GM18502 (cell line): ENCODE measurements around the gene VAV1.
"Not testable (repeated sequence)": the region's sequence is repeated elsewhere in the genome, so short reads cannot be mapped to it uniquely, and the experiment has no call there.

Experiments
- ATAC-seq: cut with Tn5 transposase; IDR thresholded peaks from one replicate; pipeline ENCODE4 v1.9.1; 2021; ENCODE audit warnings: mild to moderate bottlenecking; ENCODE audit not compliant: unreplicated experiment, poor library complexity

The VAV1 gene

GRCh38 chr19:6778386-6778785 lies 5.9 kb downstream of the VAV1 start:
- no peak for ATAC-seq

- ATAC-seq: no peak
These were observed 6.7 kb downstream of the VAV1 start for GRCh38 chr19:6779206-6779605.

GRCh38 chr19:6787393-6787792 lies 14.9 kb downstream of the VAV1 start:
- ATAC-seq: no peak

GRCh38 chr19:6788896-6789295 lies 16.4 kb downstream of the VAV1 start:
- ATAC-seq: no peak

DNA sequence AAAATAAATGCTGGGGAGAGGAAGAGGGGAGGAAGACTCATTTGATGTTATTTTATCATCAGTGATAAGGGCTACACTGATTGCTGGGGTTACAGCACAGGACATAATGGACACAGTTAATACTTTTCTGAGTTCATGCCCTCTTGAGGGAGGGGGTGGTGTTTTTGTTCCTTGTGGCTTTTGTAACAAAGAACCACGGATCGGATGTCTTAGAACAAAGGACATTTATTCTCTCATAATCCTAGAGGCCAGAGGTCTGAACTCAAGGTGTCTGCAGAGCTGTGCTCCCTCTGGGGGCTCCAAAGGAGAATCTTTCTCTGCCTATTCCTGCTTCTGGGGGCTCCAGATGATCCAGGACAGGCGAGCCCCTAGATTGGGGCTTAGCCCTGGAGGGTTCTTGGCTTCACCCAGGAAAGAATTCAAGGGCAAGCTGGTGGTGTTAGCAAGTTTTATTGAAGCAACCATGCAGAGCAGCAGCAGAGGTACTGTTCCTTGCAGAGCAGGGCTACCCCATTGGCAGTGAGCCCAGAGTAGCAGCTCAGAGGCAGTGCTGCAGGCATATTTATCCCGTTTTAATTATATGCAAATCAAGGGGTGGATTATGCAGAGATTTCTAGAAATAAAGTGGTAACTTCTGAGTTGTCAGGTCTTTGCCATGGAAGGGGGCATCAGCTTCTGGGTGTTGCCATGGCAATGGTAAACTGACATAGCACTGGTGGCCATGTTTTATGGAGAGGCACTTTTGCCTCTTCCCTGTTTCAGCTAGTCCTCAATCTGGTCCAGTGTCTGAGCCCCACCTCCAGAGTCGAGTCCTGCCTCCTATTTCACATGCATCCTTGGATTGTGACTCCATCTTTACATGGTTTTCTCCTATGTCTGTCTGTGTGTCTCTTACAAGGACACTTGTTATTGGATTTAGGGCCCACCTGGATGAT lies 18.0 kb downstream of the VAV1 start:
- ATAC-seq: no peak

GRCh38 chr19:6791237-6791636 lies 18.7 kb downstream of the VAV1 start:
- no peak for ATAC-seq

- no peak for ATAC-seq
These were observed 20.9 kb downstream of the VAV1 start for GRCh38 chr19:6793411-6793810.

DNA sequence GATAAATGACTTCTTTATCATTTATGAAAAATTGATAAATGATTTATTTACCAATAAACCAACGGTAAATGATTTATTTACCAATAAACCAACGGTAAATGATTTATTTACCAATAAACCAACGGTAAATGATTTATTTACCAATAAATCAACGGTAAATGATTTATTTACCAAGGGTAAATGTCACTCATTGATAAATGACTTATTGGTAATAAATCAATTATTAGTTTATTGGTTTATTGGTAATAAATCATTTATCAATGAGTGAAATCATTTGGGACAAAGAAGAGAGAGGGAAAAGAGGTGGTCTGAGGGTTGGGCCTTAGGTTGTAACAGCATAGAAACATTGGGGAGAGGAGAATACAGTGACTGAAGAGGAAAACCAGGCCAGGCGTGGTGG lies 21.5 kb downstream of the VAV1 start:
- ATAC-seq: no peak

- ATAC-seq: no peak
These were observed 22.4 kb downstream of the VAV1 start for GRCh38 chr19:6794686-6795431.

DNA sequence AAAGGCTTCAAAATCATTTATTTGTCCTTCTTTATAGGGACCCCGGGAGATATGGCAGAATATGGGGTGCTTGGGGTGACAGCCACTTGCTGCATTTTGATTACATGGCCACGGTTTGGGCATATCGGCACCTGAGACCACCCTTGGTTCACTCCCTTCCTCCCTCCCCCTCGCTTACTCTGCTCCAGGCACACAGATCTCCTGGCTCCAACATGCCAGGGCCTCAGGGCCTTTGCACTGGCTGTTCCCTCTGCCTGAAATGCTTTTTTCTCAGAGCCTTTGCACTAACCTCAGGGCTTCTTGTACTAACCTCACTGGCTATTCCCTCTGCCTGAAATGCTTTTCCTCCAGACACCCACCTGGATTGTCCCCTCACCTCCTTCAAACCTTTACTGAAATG lies 23.8 kb downstream of the VAV1 start:
- no peak for ATAC-seq

- ATAC-seq: no peak
These were observed 25.1 kb downstream of the VAV1 start for GRCh38 chr19:6797646-6798045.

- ATAC-seq: not testable (repeated sequence)
These were observed 27.8 kb downstream of the VAV1 start for GRCh38 chr19:6800160-6800790.

DNA sequence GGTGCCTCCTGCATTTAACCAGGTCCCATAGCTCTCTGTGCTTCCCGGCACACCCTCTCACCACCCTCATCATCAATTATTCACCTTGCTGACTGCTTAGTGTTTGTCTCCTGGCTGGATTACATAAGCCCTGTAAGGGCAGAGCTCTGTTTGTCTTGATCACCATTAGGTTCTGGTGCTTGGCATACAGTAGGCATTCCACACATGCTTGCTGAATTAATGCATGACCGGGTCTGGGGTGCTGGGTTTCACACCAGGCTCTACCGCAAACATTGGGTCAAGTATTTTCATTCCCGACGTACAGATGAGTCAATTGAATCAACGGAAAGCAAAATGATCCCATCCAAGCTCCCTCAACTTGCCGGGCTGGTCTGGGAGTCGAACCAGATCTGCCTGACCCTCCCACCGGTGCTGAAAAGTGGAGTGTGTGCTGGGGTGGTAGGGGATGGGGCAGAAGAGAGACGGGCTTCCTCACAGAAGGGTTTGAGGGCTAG lies 28.5 kb downstream of the VAV1 start:
- ATAC-seq: no peak

DNA sequence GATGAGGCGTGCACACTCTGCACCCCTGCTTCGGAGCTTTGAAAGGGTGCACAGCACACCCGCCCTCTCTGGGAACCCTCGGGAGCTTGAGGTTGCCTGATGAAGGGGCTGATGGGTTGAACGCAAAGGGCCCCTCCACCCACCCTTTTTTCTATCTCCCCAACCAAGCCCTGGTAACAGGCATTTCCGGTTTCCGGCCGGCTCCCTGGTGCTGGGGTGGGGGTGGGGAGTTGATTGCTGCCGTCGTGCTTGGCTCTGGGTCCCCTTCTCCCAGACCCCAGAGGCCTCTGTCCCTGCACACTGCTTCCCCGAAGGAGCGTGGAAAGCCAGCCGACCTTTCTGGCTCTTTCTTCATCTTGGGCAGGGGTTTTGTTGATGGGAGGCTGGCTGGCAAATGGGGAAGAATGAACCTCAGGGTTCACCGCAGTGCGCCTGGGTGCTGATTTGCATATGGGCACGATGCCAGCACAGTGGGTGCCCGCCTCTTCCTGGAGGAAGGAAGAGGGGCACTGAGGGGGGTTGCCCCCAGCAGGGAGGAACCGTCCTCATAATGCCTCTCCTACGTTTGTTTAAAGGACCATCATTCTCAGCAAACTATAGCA lies 29.1 kb downstream of the VAV1 start:
- peak; percentile 52 for ATAC-seq

GRCh38 chr19:6802336-6803035 lies 30.0 kb downstream of the VAV1 start:
- peak; percentile 49 for ATAC-seq

DNA sequence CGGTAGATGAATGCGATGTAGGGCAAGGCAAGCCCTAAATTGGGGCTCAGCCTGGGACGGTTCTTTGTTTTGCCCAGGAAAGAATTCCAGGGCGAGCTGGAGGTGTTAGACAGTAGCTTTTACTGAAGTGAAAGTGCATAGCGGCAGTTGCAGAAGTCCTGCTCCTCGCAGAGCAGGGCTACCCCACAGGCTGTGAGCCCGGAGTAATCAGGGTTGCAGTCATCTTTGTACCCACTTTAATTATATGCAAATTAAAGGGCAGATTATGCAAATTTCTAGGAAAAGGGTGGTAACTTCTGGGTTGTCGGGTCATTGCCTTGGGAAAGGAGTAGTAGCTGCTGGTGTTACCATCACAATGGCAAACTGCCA lies 30.5 kb downstream of the VAV1 start:
- ATAC-seq: no peak

GRCh38 chr19:6806488-6806887 lies 34.0 kb downstream of the VAV1 start:
- no peak for ATAC-seq

DNA sequence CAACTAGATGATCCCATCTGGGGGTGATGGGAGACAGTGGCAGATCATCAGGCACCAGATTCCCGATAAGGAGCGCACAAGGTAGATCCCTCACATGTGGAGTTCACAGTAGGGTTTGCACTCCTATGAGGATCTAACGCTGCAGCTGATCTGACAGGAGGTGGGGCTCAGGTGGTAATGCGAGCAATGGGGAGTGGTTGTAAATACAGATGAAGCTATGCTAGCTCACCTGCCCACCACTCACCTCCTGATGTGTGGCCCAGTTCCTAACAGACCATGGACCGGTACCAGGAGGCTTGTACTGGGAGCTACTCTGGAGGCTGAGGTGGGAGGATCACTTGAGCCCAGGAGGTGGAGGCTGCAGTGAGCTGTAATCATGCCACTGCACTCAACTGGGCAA lies 34.8 kb downstream of the VAV1 start:
- ATAC-seq: no peak

- no peak for ATAC-seq
These were observed 36.0 kb downstream of the VAV1 start for GRCh38 chr19:6808494-6808893.

GRCh38 chr19:6809262-6809661 lies 36.8 kb downstream of the VAV1 start:
- no peak for ATAC-seq
